HepG2 (cell line): ENCODE results near the gene FBXL13. TPM values are rescaled to one million over a fixed set of nuclear protein-coding genes. Genes with fewer than 3 reads are reported as not detected.
A peak's percentile ranks its signal among the peaks of the same experiment; 100 is the strongest.

Experiments used
- CREB1 ChIP-seq, 2 experiments: fragments of 450-650 bp in 1 of 2; IDR thresholded peaks; 2 replicates each; pipeline ENCODE4 v1.6.1; 2016 to 2017; ENCODE audit warnings: control low read depth in 1 of 2, mild to moderate bottlenecking in 1 of 2, missing compliant biosample characterization in 1 of 2, missing genetic modification characterization in 1 of 2
- CREBL2 ChIP-seq: sonication (generic); formaldehyde crosslinking; IDR thresholded peaks from 2 replicates; pipeline ENCODE4 v1.8.1; 2023; ENCODE audit warnings: missing genetic modification reagents, mild to moderate bottlenecking, borderline replicate concordance
- DMAP1 ChIP-seq: IDR thresholded peaks from 2 replicates; pipeline ENCODE4 v1.6.1; 2016
- E2F1 ChIP-seq: sonication (generic); formaldehyde crosslinking; IDR thresholded peaks from 2 replicates; pipeline ENCODE4 v1.5.0; 2020; ENCODE audit warnings: missing genetic modification reagents
- FIP1L1 ChIP-seq: fragments of 200-400 bp; formaldehyde crosslinking; IDR thresholded peaks from 2 replicates; pipeline ENCODE4 v1.6.1; 2018; ENCODE audit warnings: low read depth, mild to moderate bottlenecking, low read length, moderate library complexity, borderline replicate concordance; ENCODE audit not compliant: insufficient read depth
- HDAC2 ChIP-seq: sonication (generic); formaldehyde crosslinking; IDR thresholded peaks from 2 replicates; pipeline ENCODE4 v1.4.0; 2020; ENCODE audit warnings: missing genetic modification reagents
- HOXA9 ChIP-seq: sonication (generic); formaldehyde crosslinking; IDR thresholded peaks from 2 replicates; pipeline ENCODE4 v1.8.1; 2022; ENCODE audit warnings: missing genetic modification reagents, mild to moderate bottlenecking, moderate library complexity, borderline replicate concordance
- JUN ChIP-seq: sonication (generic); formaldehyde crosslinking; IDR thresholded peaks from 2 replicates; pipeline ENCODE4 v1.4.0; 2020; ENCODE audit warnings: mild to moderate bottlenecking, missing genetic modification reagents
- KDM5A ChIP-seq: fragments of 200-600 bp; sonication (generic); IDR thresholded peaks from 2 replicates; pipeline ENCODE4 v1.7.0; 2018; ENCODE audit warnings: antibody characterized with exemption, mild to moderate bottlenecking, low read length, borderline replicate concordance
- KLF13 ChIP-seq: sonication (generic); formaldehyde crosslinking; IDR thresholded peaks from 2 replicates; pipeline ENCODE4 v1.4.0; 2020; ENCODE audit warnings: mild to moderate bottlenecking, missing genetic modification reagents
- POLR2A ChIP-seq, 2 experiments: IDR thresholded peaks; 2 replicates each; pipeline ENCODE4 v1.6.1; 2011; ENCODE audit warnings: low read depth in 2 of 2, low read length in 2 of 2, mild to moderate bottlenecking in 1 of 2, moderate library complexity in 1 of 2; ENCODE audit not compliant: insufficient read depth in 1 of 2
- POLR2AphosphoS2 ChIP-seq: IDR thresholded peaks from 2 replicates; pipeline ENCODE4 v1.6.1; 2011; ENCODE audit warnings: low read depth, low read length, improper control_type of control experiment
- RELA ChIP-seq: sonication (generic); formaldehyde crosslinking; IDR thresholded peaks from 2 replicates; pipeline ENCODE4 v1.4.0; 2020; ENCODE audit warnings: missing genetic modification reagents
- RFX5 ChIP-seq: IDR thresholded peaks from 2 replicates; pipeline ENCODE4 v1.6.1; 2011; ENCODE audit warnings: low read depth, low read length, improper control_type of control experiment
- RORA ChIP-seq: sonication (generic); formaldehyde crosslinking; IDR thresholded peaks from 2 replicates; pipeline ENCODE4 v1.5.0; 2020; ENCODE audit warnings: mild to moderate bottlenecking, missing genetic modification reagents, moderate library complexity
- SAFB2 ChIP-seq: sonication (generic); formaldehyde crosslinking; IDR thresholded peaks from 2 replicates; pipeline ENCODE4 v1.5.1; 2020; ENCODE audit warnings: missing genetic modification reagents, low read depth, mild to moderate bottlenecking, borderline replicate concordance
- SALL1 ChIP-seq: sonication (generic); formaldehyde crosslinking; IDR thresholded peaks from 2 replicates; pipeline ENCODE4 v1.8.0; 2022; ENCODE audit warnings: mild to moderate bottlenecking, missing genetic modification reagents
- SMC3 ChIP-seq: IDR thresholded peaks from 2 replicates; pipeline ENCODE4 v1.6.1; 2011; ENCODE audit warnings: low read length, improper control_type of control experiment
- SNAPC2 ChIP-seq: sonication (generic); formaldehyde crosslinking; IDR thresholded peaks from 2 replicates; pipeline ENCODE4 v1.8.1; 2022; ENCODE audit warnings: mild to moderate bottlenecking, missing genetic modification reagents
- SRSF9 ChIP-seq: fragments of 200-400 bp; formaldehyde crosslinking; IDR thresholded peaks from 2 replicates; pipeline ENCODE4 v1.6.1; 2018; ENCODE audit warnings: borderline replicate concordance, mild to moderate bottlenecking, low read depth, low read length; ENCODE audit not compliant: insufficient read depth, poor library complexity, severe bottlenecking
- TBX3 ChIP-seq: fragments of 450-650 bp; IDR thresholded peaks from 2 replicates; pipeline ENCODE4 v1.6.1; 2017; ENCODE audit warnings: antibody characterized with exemption, mild to moderate bottlenecking, inconsistent platforms, borderline replicate concordance
- THAP11 ChIP-seq: IDR thresholded peaks from 2 replicates; pipeline ENCODE4 v1.6.1; 2016; ENCODE audit warnings: missing biosample characterization, missing genetic modification reagents
- ZNF232 ChIP-seq: sonication (generic); formaldehyde crosslinking; IDR thresholded peaks from 2 replicates; pipeline ENCODE4 v1.4.0; 2020; ENCODE audit warnings: missing genetic modification reagents, borderline replicate concordance
- ZNF3 ChIP-seq: IDR thresholded peaks from 2 replicates; pipeline ENCODE4 v1.7.0; 2017; ENCODE audit warnings: inconsistent platforms
- ZNF317 ChIP-seq: sonication (generic); formaldehyde crosslinking; IDR thresholded peaks from 2 replicates; pipeline ENCODE4 v1.5.0; 2020; ENCODE audit warnings: mild to moderate bottlenecking, missing genetic modification reagents
- ZNF382 ChIP-seq: sonication (generic); formaldehyde crosslinking; IDR thresholded peaks from 2 replicates; pipeline ENCODE4 v1.5.0; 2020; ENCODE audit warnings: missing genetic modification reagents, mild to moderate bottlenecking, borderline replicate concordance
- ZNF839 ChIP-seq: sonication (generic); formaldehyde crosslinking; IDR thresholded peaks from 2 replicates; pipeline ENCODE4 v1.4.0; 2020; ENCODE audit warnings: missing genetic modification reagents, mild to moderate bottlenecking, borderline replicate concordance
- ZNF850 ChIP-seq: sonication (generic); formaldehyde crosslinking; conservative IDR thresholded peaks from 2 replicates; pipeline ENCODE4 v1.9.0; 2021; ENCODE audit warnings: mild to moderate bottlenecking, missing genetic modification reagents
- ZNF879 ChIP-seq: sonication (generic); formaldehyde crosslinking; IDR thresholded peaks from 2 replicates; pipeline ENCODE4 v1.8.1; 2023; ENCODE audit warnings: missing genetic modification reagents
- ZSCAN9 ChIP-seq: IDR thresholded peaks from 2 replicates; pipeline ENCODE4 v1.6.1; 2016; ENCODE audit warnings: borderline replicate concordance
- polyA plus RNA-seq, 8 experiments: library from polyadenylated mRNA; depleted of rRNA in 3 of 8; stranded (reverse) in 7 of 8; unstranded in 1 of 8; fragments of >200 nt; fragmentation: Illumina TruSeq in 4 of 8; extraction: Trizol in 4 of 8; gene quantifications; 2 replicates each; pipeline versions ENCODE4 v1.2.1 to v1.2.3, GENCODE V29; 2011 to 2016; ENCODE audit warnings: low read depth in 4 of 8, missing spikeins in 1 of 8, mixed read lengths in 1 of 8; ENCODE audit not compliant: insufficient read depth in 1 of 8
- total RNA-seq, 5 experiments: library from RNA; depleted of rRNA; stranded (reverse); fragments of >200 nt; fragmentation: Illumina TruSeq; extraction: Trizol; gene quantifications; 2 replicates each; pipeline ENCODE4 v1.2.3, GENCODE V29; 2016; ENCODE audit warnings: low read depth in 1 of 5
- TF ChIP-seq, protein P1 (sequence below): IDR thresholded peaks from 2 replicates; pipeline ENCODE4 v1.6.1; 2012; ENCODE audit warnings: inconsistent platforms

FBXL13 gene
- total and polyA plus RNA-seq, 2 of the 13 experiments (the other 11 are each of a cell fraction or from before 2014, with no cell fraction given): 0.24 to 0.77 TPM

GRCh38 chr7:103106005-103106702 lies 31.6 kb upstream of the FBXL13 start (continued):
- TF ChIP-seq ZNF317 (CRISPR knock-in tag) (no peak), ZNF232 (CRISPR knock-in tag) (no peak), ZNF879 (CRISPR knock-in tag) (no peak), RFX5 (no peak), DMAP1 (CRISPR knock-in tag) (peak; percentile 61; the same call in 1 of the 2 replicates), ZNF839 (CRISPR knock-in tag) (no peak), ZNF850 (CRISPR knock-in tag) (no peak), POLR2AphosphoS2 (no peak), FIP1L1 (no peak), ZNF3 (CRISPR knock-in tag) (no peak), ZNF382 (no peak), CREB1 (IDR thresholded peaks at IDR 0.05) (no peak), CREB1 (CRISPR knock-in tag; IDR thresholded peaks at IDR 0.05) (no peak), CREBL2 (CRISPR knock-in tag) (no peak), THAP11 (CRISPR knock-in tag) (peak; percentile 40; the same call in 1 of the 2 replicates), JUN (CRISPR knock-in tag) (no peak), SALL1 (CRISPR knock-in tag) (peak; percentile 84), SRSF9 (no peak), HOXA9 (CRISPR knock-in tag) (no peak), KDM5A (no peak), SMC3 (no peak), RORA (CRISPR knock-in tag) (no peak), SAFB2 (CRISPR knock-in tag) (no peak), SNAPC2 (CRISPR knock-in tag) (no peak), KLF13 (CRISPR knock-in tag) (no peak), ZSCAN9 (no peak; the same call in 1 of the 2 replicates), POLR2A (IDR thresholded peaks at IDR 0.05; ENCODE audit: insufficient read depth in 1 of 2, low read depth in 2 of 2, low read length in 2 of 2) (no peak), E2F1 (CRISPR knock-in tag) (no peak), HDAC2 (CRISPR knock-in tag) (peak; percentile 87), TBX3 (no peak), RELA (CRISPR knock-in tag) (no peak)
- TF ChIP-seq, protein P1, sequence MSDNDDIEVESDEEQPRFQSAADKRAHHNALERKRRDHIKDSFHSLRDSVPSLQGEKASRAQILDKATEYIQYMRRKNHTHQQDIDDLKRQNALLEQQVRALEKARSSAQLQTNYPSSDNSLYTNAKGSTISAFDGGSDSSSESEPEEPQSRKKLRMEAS: 0 out of 2 replicates have a peak, but pooled peaks have one; percentile 33
